GM12892 (cell line): Measurements from ENCODE around the gene TFF2.

ENCODE experiments used
- DNase-seq: peaks from one replicate; pipeline ENCODE4 v3.0.0; 2011; ENCODE audit not compliant: insufficient read length
- FAIRE-seq: peaks from 2 replicates; lab custom pipeline; 2011; peaks lifted over from hg19 to GRCh38; lab: Jason Lieb, UNC
- POLR2A ChIP-seq: IDR thresholded peaks from 2 replicates; pipeline ENCODE4 v1.6.1; 2011; ENCODE audit warnings: low read depth, low read length, control low read depth
- POLR2AphosphoS5 ChIP-seq: IDR thresholded peaks from 2 replicates; pipeline ENCODE4 v1.6.1; 2011; ENCODE audit warnings: low read depth, low read length, control low read depth
- TAF1 ChIP-seq: IDR thresholded peaks from 2 replicates; pipeline ENCODE4 v1.6.1; 2011; ENCODE audit warnings: low read depth, mild to moderate bottlenecking, control low read depth, low read length, borderline replicate concordance

TFF2 gene

GRCh38 chr21:42390696-42391095 is 39.9 kb upstream of the TFF2 start:
- FAIRE-seq (no peak), DNase-seq (no peak)
- TF ChIP-seq POLR2AphosphoS5 (no peak), TAF1 (no peak), POLR2A (no peak)

- FAIRE-seq (no peak), DNase-seq (no peak)
- TF ChIP-seq POLR2AphosphoS5 (no peak), TAF1 (no peak), POLR2A (no peak)
These were observed 39.4 kb upstream of the TFF2 start for GRCh38 chr21:42390193-42390592.

GRCh38 chr21:42389449-42389835 is 38.6 kb upstream of the TFF2 start:
- FAIRE-seq (no peak), DNase-seq (no peak)
- TF ChIP-seq TAF1 (no peak), POLR2A (no peak)

GRCh38 chr21:42388740-42389448 is 38.1 kb upstream of the TFF2 start:
- FAIRE-seq (no peak), DNase-seq (no peak)
- TF ChIP-seq POLR2A (no peak), TAF1 (no peak), POLR2AphosphoS5 (no peak)

- DNase-seq (no peak), FAIRE-seq (no peak)
- TF ChIP-seq TAF1, result no peak
- no peak for TF ChIP-seq POLR2AphosphoS5
- no peak for TF ChIP-seq POLR2A
These were observed 37.1 kb upstream of the TFF2 start for GRCh38 chr21:42387843-42388340.

GRCh38 chr21:42387164-42387563 is 36.4 kb upstream of the TFF2 start:
- TF ChIP-seq POLR2AphosphoS5 (no peak), POLR2A (no peak), TAF1 (no peak)
- FAIRE-seq, result no peak
- DNase-seq, result no peak

GRCh38 chr21:42386034-42386591 is 35.3 kb upstream of the TFF2 start:
- TF ChIP-seq POLR2AphosphoS5 (no peak), POLR2A (no peak), TAF1 (no peak)
- no peak for DNase-seq
- FAIRE-seq, result no peak

GRCh38 chr21:42385619-42386018 is 34.8 kb upstream of the TFF2 start:
- no peak for DNase-seq
- no peak for TF ChIP-seq POLR2AphosphoS5
- TF ChIP-seq POLR2A, result no peak
- TF ChIP-seq TAF1, result no peak
- no peak for FAIRE-seq

GRCh38 chr21:42384989-42385388 is 34.2 kb upstream of the TFF2 start:
- DNase-seq (no peak), FAIRE-seq (no peak)
- TF ChIP-seq POLR2A (no peak), POLR2AphosphoS5 (no peak), TAF1 (no peak)

GRCh38 chr21:42384156-42384945 is 33.6 kb upstream of the TFF2 start:
- no peak for FAIRE-seq
- no peak for TF ChIP-seq POLR2A
- no peak for TF ChIP-seq POLR2AphosphoS5
- TF ChIP-seq TAF1, result no peak
- DNase-seq, result no peak

- DNase-seq (no peak), FAIRE-seq (no peak)
- TF ChIP-seq POLR2AphosphoS5, result no peak
- TF ChIP-seq POLR2A, result no peak
- no peak for TF ChIP-seq TAF1
These were observed 32.5 kb upstream of the TFF2 start for GRCh38 chr21:42383331-42383730.

GRCh38 chr21:42382915-42383314 is 32.1 kb upstream of the TFF2 start:
- no peak for TF ChIP-seq POLR2A
- TF ChIP-seq TAF1, result no peak
- TF ChIP-seq POLR2AphosphoS5, result no peak
- FAIRE-seq (no peak), DNase-seq (no peak)

GRCh38 chr21:42381347-42381984 is 30.7 kb upstream of the TFF2 start:
- DNase-seq (no peak), FAIRE-seq (no peak)
- TF ChIP-seq POLR2AphosphoS5 (no peak), POLR2A (no peak), TAF1 (no peak)
